CD4-positive, CD25-positive, alpha-beta regulatory T cell (primary cell): ENCODE measurements around the gene SECISBP2. TPM values are rescaled to one million over a fixed set of nuclear protein-coding genes. Genes with fewer than 3 reads are reported as not detected.

Source experiments
- ATAC-seq, 2 donors: fragments of 150-1000 bp; cut with Tn5 transposase; one replicate each; pipeline ENCODE4 v1.10.0; 2021; ENCODE audit warnings: low read depth in 2 of 2, moderate number of reproducible peaks in 2 of 2, moderate library complexity in 1 of 2
- DNase-seq, 3 donors: peaks; one replicate each; pipeline versions ENCODE4 v3.0.0 to v3.0.0-alpha.2; 2012 to 2022; ENCODE audit warnings: mixed read lengths in 1 of 3
- H3K27ac ChIP-seq: one replicate; pipeline ENCODE4 v1.7.0; 2013; ENCODE audit warnings: mild to moderate bottlenecking, low read length; ENCODE audit not compliant: insufficient read depth, poor library complexity, severe bottlenecking
- H3K27me3 ChIP-seq: one replicate; pipeline ENCODE4 v1.7.0; 2013; ENCODE audit warnings: low read length; ENCODE audit not compliant: control insufficient read depth, insufficient read depth
- H3K36me3 ChIP-seq: one replicate; pipeline ENCODE4 v1.7.0; 2013; ENCODE audit warnings: mild to moderate bottlenecking, low read length, moderate library complexity; ENCODE audit not compliant: control insufficient read depth, insufficient read depth
- H3K4me1 ChIP-seq: 2 replicates; pipeline ENCODE4 v1.7.0; 2013; ENCODE audit warnings: mild to moderate bottlenecking, low read length; ENCODE audit not compliant: insufficient read depth, control insufficient read depth, poor library complexity, severe bottlenecking
- H3K4me3 ChIP-seq: one replicate; pipeline ENCODE4 v1.7.0; 2013; ENCODE audit warnings: low read depth, mild to moderate bottlenecking, low read length, moderate library complexity
- H3K9me3 ChIP-seq, 2 experiments: 1 replicate in 1 of 2; 2 replicates in 1 of 2; pipeline ENCODE4 v1.7.0; 2013; ENCODE audit warnings: low read length in 2 of 2, mild to moderate bottlenecking in 1 of 2, moderate library complexity in 1 of 2; ENCODE audit not compliant: control insufficient read depth in 2 of 2
- H3K27ac Mint-ChIP-seq, 3 donors: one replicate each; pipeline ENCODE4 v1.8.0; 2020 to 2022; ENCODE audit warnings: mild to moderate bottlenecking in 3 of 3, mixed read lengths in 3 of 3, moderate library complexity in 2 of 3
- H3K27me3 Mint-ChIP-seq: one replicate; pipeline ENCODE4 v1.8.0; 2022; ENCODE audit warnings: mild to moderate bottlenecking, mixed read lengths
- H3K36me3 Mint-ChIP-seq: one replicate; pipeline ENCODE4 v1.8.0; 2020; ENCODE audit warnings: mixed read lengths
- H3K4me1 Mint-ChIP-seq, 4 donors: one replicate each; pipeline ENCODE4 v1.8.0; 2020 to 2022; ENCODE audit warnings: mixed read lengths in 4 of 4, mild to moderate bottlenecking in 1 of 4
- H3K4me3 Mint-ChIP-seq, 4 donors: one replicate each; pipeline ENCODE4 v1.8.0; 2020 to 2022; ENCODE audit warnings: mild to moderate bottlenecking in 4 of 4, mixed read lengths in 4 of 4, moderate library complexity in 3 of 4
- H3K9me3 Mint-ChIP-seq, 7 donors: one replicate each; pipeline ENCODE4 v1.8.0; 2020 to 2022; ENCODE audit warnings: mixed read lengths in 7 of 7, mild to moderate bottlenecking in 3 of 7, moderate library complexity in 2 of 7
- polyA plus RNA-seq, 4 donors: library from polyadenylated mRNA; unstranded; fragments of 300-500 nt; fragmentation: Illumina TruSeq; gene quantifications; one replicate each; pipeline ENCODE4 v1.2.3, GENCODE V29; 2021
- total RNA-seq: library from RNA; stranded (reverse); gene quantifications from one replicate; pipeline ENCODE4 v1.2.3, GENCODE V29; 2022

SECISBP2 gene
- total and polyA plus RNA-seq, 5 donors from 2014 or later: 19.2 to 129 (median 26.6) TPM

DNA sequence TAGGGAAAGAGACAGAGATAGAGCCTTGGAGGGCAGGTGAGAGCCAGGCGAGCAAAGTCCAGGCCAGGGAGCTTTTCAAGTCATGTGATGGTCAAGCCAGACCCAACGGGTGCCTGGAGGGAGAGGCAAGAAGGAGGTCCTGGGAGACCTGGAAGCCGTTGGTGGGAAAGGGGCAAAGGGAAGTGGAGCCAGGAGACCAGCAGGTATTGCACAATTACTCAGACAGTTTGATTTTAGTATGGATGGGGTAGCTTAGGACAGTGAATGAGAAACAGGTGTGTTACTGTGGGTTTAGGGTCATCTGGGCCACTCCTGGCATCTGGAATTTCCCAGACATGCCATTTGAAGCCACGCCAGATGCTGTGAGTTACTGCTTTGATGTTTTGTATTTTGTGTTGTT is 5.1 kb downstream of the SECISBP2 start:
- Histone ChIP-seq H3K27ac (no peak overlapping the region), H3K4me1 (peaks cover 30% of the 10 kb centered on the region), H3K4me3 (no peak overlapping the region), H3K36me3 (peaks cover 54% of the 10 kb centered on the region), H3K9me3 (no peaks in the 10 kb centered on the region), H3K27me3 (no peaks in the 10 kb centered on the region)
- H3K4me1 Mint-ChIP-seq: peaks cover 31 to 70% (median 51%) of the 10 kb centered on the region in 4 donors
- no peak for DNase-seq
- H3K27ac Mint-ChIP-seq: peak overlapping the region in 2 of 3 donors; percentile 4 to 70
- peak overlapping the region in 2 of 4 donors; percentile 12 to 45 for H3K4me3 Mint-ChIP-seq
- no peaks in the 10 kb centered on the region for H3K27me3 Mint-ChIP-seq
- ATAC-seq: no peak
- peaks cover 28% of the 10 kb centered on the region for H3K36me3 Mint-ChIP-seq
- no peaks in the 10 kb centered on the region for H3K9me3 Mint-ChIP-seq

DNA sequence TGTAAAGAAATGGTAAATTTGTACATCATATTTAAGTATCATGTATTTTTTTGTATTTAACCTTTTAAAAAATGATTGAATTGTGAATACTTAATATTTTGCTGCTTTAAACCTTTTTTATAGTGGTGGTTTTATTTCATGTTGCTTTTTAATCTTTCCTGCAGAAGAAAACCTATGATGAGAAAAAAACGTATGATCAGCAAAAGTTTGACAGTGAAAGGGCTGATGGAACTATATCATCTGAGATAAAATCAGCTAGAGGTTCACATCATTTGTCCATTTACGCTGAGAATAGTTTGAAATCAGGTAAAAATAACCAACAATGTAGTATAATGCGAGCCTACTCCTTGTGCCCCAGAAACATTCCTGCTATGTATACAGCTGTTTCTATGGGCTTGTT is 7.4 kb downstream of the SECISBP2 start:
- DNase-seq: no peak

DNA sequence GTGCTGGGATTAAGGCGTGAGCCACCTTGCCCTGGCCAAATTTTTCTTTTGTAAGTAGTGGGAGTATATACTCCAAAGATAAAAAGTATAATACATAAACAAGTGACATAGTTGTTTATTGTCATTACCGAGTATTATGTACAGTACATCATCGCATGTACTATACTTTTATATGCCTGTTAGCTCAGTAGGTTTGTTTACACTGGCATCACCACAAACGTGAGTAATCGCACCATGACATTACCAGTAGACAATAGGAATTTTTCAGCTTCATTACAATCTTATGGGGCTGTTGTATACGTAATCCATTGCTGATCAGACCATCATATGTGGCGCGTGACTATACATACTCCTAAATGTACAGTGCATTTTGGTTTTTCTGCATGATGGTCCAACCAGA is 9.8 kb downstream of the SECISBP2 start:
- peaks cover 87% of the 10 kb centered on the region for H3K36me3 ChIP-seq

More for the DNA sequence above, 7.4 kb downstream of the SECISBP2 start:
- Mint-ChIP-seq H3K27me3 (no peaks in the 10 kb centered on the region), H3K9me3 (no peaks in the 10 kb centered on the region), H3K4me3 (peak overlapping the region in 1 of 4 donors; percentile 44), H3K4me1 (peaks cover 28 to 51% (median 38%) of the 10 kb centered on the region in 4 donors), H3K36me3 (peaks cover 40% of the 10 kb centered on the region), H3K27ac (peak overlapping the region in 1 of 3 donors; percentile 13)
- ATAC-seq: no peak
- H3K9me3 ChIP-seq: no peaks in the 10 kb centered on the region
- peaks cover 18% of the 10 kb centered on the region for H3K4me1 ChIP-seq
- H3K36me3 ChIP-seq: peaks cover 76% of the 10 kb centered on the region
- H3K27me3 ChIP-seq: no peaks in the 10 kb centered on the region
- H3K4me3 ChIP-seq: no peak overlapping the region
- no peak overlapping the region for H3K27ac ChIP-seq

DNA sequence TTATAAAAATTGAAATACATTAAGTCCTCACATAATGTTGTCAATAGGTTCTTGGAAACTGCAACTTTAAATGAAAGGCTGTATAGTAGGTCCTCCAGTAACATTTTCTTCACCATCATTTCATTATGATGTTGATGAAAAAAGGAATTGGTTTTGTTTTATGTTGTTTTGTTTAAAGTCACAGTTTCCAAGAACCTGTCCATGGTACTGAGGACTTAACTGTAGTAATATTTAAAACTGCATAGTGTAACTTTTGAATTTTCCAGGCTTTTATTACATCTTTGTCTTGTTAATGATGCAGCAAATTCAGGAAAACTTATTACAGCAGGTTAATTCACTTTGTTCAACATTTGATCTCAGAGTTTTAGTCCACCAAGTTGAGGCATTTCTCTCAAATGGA is 11.6 kb downstream of the SECISBP2 start:
- no peak overlapping the region for H3K27ac Mint-ChIP-seq
- no peak overlapping the region for H3K4me3 Mint-ChIP-seq
- Histone ChIP-seq H3K4me1 (no peaks in the 10 kb centered on the region), H3K36me3 (peaks cover 90% of the 10 kb centered on the region), H3K9me3 (no peaks in the 10 kb centered on the region), H3K27me3 (no peaks in the 10 kb centered on the region), H3K4me3 (no peak overlapping the region), H3K27ac (no peak overlapping the region)
- H3K9me3 Mint-ChIP-seq: no peaks in the 10 kb centered on the region
- no peak for DNase-seq
- no peak for ATAC-seq
- H3K4me1 Mint-ChIP-seq: peaks cover 8 to 20% (median 15%) of the 10 kb centered on the region in 4 donors
- H3K36me3 Mint-ChIP-seq: peaks cover 42% of the 10 kb centered on the region
- H3K27me3 Mint-ChIP-seq: no peaks in the 10 kb centered on the region

More for the DNA sequence above, 9.8 kb downstream of the SECISBP2 start:
- DNase-seq (no peak), ATAC-seq (no peak)
- no peak overlapping the region for H3K27ac Mint-ChIP-seq
- H3K27ac ChIP-seq: no peak overlapping the region
- no peaks in the 10 kb centered on the region for H3K27me3 Mint-ChIP-seq
- H3K4me1 ChIP-seq: peaks cover 1% of the 10 kb centered on the region
- H3K27me3 ChIP-seq: no peaks in the 10 kb centered on the region
- H3K9me3 Mint-ChIP-seq: no peaks in the 10 kb centered on the region
- no peak overlapping the region for H3K4me3 ChIP-seq
- no peak overlapping the region for H3K4me3 Mint-ChIP-seq
- peaks cover 11 to 34% (median 26%) of the 10 kb centered on the region in 4 donors for H3K4me1 Mint-ChIP-seq
- peaks cover 37% of the 10 kb centered on the region for H3K36me3 Mint-ChIP-seq
- no peaks in the 10 kb centered on the region for H3K9me3 ChIP-seq

DNA sequence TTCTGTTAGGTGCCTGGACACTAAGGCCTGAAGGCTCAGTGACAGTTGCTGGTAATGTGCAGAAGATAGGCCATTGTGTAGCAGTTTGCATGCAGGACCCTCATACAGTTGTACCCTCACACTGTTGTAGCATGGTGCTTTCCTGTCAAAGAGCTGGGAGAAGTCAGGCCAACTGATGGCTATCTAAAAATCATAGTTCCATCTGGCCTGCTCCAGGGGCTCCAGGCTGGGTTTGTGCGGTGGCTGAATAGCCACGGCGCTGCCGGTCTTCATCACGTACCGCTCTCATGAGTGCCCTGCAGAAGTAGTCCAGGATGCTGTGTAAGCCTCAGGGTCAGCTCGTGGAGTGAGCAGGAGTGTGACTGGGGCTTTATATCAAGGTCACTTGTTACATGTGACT is 12.2 kb downstream of the SECISBP2 start:
- Mint-ChIP-seq H3K27ac (no peak overlapping the region), H3K27me3 (no peaks in the 10 kb centered on the region), H3K36me3 (peaks cover 42% of the 10 kb centered on the region), H3K9me3 (no peaks in the 10 kb centered on the region), H3K4me1 (peaks cover 8 to 19% (median 10%) of the 10 kb centered on the region in 4 donors), H3K4me3 (no peak overlapping the region)
- Histone ChIP-seq H3K36me3 (peaks cover 93% of the 10 kb centered on the region), H3K9me3 (no peaks in the 10 kb centered on the region), H3K4me1 (no peaks in the 10 kb centered on the region), H3K4me3 (no peak overlapping the region), H3K27me3 (no peaks in the 10 kb centered on the region), H3K27ac (no peak overlapping the region)
- no peak for ATAC-seq
- no peak for DNase-seq

DNA sequence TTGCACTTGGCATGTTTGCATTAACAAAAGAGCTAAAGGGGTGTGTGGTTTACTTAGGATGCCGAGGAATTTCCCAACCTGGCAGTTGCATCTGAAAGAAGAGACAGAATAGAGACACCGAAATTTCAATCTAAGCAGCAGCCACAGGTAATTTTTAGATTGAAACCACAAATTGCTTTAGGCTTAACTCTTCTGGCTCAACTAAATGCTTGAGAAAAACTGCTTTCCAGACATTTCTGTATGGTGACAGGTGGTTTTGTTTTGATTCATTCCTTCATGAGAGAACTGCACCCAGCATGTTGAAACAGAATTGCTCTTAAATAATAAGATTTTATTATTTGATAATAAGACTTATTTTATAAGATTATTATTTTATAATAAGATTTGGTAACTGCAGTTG is 21.5 kb downstream of the SECISBP2 start:
- Histone ChIP-seq H3K27me3 (no peaks in the 10 kb centered on the region), H3K9me3 (peaks cover 2% of the 10 kb centered on the region in 2 experiments), H3K36me3 (peaks cover 93% of the 10 kb centered on the region), H3K4me1 (no peaks in the 10 kb centered on the region), H3K4me3 (no peak overlapping the region), H3K27ac (no peak overlapping the region)
- H3K4me3 Mint-ChIP-seq: no peak overlapping the region
- H3K27me3 Mint-ChIP-seq: no peaks in the 10 kb centered on the region
- peaks cover 66% of the 10 kb centered on the region for H3K36me3 Mint-ChIP-seq
- peaks cover 0 to 2% (median 0%) of the 10 kb centered on the region in 7 donors for H3K9me3 Mint-ChIP-seq
- no peak for DNase-seq
- peaks cover 24 to 34% (median 30%) of the 10 kb centered on the region in 4 donors for H3K4me1 Mint-ChIP-seq
- ATAC-seq: no peak
- peak overlapping the region in 1 of 3 donors; percentile 62 for H3K27ac Mint-ChIP-seq

DNA sequence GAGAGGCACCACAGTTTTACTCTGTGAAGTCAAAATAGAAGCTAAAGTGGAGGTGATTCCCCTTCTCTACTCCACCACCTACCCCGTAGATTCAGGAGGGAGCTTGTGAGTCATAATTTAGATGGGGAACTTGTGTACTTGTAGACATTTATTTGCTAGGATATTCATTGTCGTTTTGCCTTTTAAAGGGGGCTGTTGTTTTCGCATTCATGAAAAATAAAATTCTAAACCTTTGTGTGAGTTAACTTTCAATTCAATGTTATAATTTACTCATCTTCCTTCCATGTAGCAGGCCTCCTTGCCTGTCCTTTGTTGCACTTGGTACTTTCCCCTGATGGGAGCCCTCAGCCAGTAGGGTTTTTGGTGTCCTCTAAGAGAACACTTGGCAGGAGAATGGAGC is 22.0 kb downstream of the SECISBP2 start:
- Histone ChIP-seq H3K27ac (no peak overlapping the region), H3K36me3 (peaks cover 93% of the 10 kb centered on the region), H3K9me3 (peaks cover 2 to 4% of the 10 kb centered on the region in 2 experiments), H3K4me3 (no peak overlapping the region), H3K4me1 (no peaks in the 10 kb centered on the region), H3K27me3 (no peaks in the 10 kb centered on the region)
- Mint-ChIP-seq H3K36me3 (peaks cover 71% of the 10 kb centered on the region), H3K4me3 (no peak overlapping the region), H3K4me1 (peaks cover 24 to 34% (median 31%) of the 10 kb centered on the region in 4 donors), H3K9me3 (peaks cover 0 to 2% (median 0%) of the 10 kb centered on the region in 7 donors), H3K27ac (peak overlapping the region in 2 of 3 donors; percentile 62 to 86), H3K27me3 (no peaks in the 10 kb centered on the region)
- ATAC-seq: no peak
- no peak for DNase-seq

DNA sequence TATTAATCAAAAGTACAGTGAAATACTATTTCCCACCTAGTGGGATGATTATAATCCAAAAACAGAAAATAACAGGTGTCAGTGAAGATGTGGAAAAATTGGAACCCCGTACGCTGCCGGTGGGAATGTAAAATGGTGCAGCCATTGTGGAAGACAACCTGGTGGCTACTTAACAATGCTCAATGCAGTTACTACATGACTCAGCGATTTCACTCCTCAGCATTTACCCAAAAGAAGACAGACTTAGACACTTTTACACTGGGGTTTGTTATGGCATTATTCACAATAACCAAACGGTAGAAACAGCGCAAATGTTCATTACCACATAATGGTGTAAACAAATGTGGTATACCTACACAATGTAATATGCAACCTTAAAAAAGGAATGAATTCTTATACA is 23.9 kb downstream of the SECISBP2 start:
- Histone ChIP-seq H3K4me3 (no peak overlapping the region), H3K9me3 (peaks cover 2 to 4% of the 10 kb centered on the region in 2 experiments), H3K27ac (no peak overlapping the region), H3K4me1 (no peaks in the 10 kb centered on the region), H3K27me3 (no peaks in the 10 kb centered on the region), H3K36me3 (peaks cover 96% of the 10 kb centered on the region)
- H3K9me3 Mint-ChIP-seq: peaks cover 0 to 2% (median 0%) of the 10 kb centered on the region in 7 donors
- DNase-seq: no peak
- peaks cover 24 to 40% (median 33%) of the 10 kb centered on the region in 4 donors for H3K4me1 Mint-ChIP-seq
- no peaks in the 10 kb centered on the region for H3K27me3 Mint-ChIP-seq
- H3K4me3 Mint-ChIP-seq: peak overlapping the region in 1 of 4 donors; percentile 79
- peaks cover 75% of the 10 kb centered on the region for H3K36me3 Mint-ChIP-seq
- no peak for ATAC-seq
- H3K27ac Mint-ChIP-seq: no peak overlapping the region
